Measurements from ENCODE around the gene SLC25A44. TPM values are rescaled to one million over a fixed set of nuclear protein-coding genes. Genes with fewer than 3 reads are reported as not detected.

The SLC25A44 gene, protein sequence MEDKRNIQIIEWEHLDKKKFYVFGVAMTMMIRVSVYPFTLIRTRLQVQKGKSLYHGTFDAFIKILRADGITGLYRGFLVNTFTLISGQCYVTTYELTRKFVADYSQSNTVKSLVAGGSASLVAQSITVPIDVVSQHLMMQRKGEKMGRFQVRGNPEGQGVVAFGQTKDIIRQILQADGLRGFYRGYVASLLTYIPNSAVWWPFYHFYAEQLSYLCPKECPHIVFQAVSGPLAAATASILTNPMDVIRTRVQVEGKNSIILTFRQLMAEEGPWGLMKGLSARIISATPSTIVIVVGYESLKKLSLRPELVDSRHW
- total RNA-seq, result 6.6 TPM

- DNase-seq, result peak; percentile 100
Observed at GRCh38 chr1:156193488-156194299, at the start of gene SLC25A44. SLC25A44 (plus strand) TSS chr1:156194104; CDS start chr1:156199848, 5,744 bp downstream.

DNA sequence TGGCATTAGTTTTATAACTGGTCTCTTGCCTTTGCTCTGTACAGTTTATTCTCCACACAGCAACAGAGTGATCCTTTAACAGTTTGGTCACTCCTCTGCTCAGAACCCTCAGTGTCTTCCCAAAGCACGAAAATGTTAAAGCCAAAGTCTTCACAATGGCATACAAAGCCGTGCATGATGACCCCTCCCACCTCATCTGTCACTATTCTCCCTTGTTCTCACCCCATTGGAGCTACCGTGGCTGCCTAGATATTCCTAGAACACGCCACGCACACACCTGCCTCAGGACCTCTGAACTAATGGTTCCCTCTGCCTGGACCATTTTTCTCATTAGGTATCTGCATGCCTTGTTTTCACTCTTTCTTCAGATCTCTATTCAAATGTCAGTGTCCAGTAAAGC is 49.2 kb upstream of the SLC25A44 start:
- no peak for DNase-seq

GRCh38 chr1:156145650-156146019 is 48.3 kb upstream of the SLC25A44 start:
- DNase-seq, result no peak

DNA sequence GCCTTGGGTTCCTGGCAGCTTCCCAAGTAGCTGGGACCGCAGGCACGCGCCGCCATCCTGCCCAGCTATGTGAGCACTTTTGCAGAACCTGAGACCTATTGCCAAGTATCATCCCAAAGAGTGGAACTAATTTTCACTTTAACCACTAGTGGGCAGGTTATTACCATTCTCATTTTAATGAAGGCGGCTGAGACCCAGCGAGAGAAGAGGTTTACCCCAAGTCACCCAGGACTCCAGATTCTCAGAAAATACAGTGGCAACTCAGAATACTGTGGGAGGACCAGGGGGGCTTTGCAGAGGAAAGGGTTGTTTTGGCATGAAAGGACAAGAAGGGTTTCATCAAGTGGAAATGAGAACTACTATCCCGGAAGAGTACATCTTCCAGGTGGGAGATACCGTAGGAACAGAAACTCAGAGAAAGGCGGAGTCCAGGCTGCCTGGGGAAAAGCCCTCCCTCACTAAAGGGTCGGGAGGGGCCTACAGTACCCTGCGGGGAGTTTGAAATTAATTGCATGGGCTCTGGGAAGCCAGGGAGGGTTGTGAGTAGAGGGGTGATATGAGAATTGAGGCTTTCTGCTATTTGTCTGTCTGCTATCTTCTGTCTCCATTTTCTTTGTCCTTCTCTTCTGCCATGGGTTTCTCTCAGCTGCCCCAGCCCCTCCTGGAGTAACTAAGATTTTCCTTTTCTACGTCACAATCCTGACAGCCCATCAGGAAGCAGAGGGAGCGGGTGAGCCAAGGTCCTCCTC is 47.7 kb upstream of the SLC25A44 start:
- peak; percentile 79 for DNase-seq

DNA sequence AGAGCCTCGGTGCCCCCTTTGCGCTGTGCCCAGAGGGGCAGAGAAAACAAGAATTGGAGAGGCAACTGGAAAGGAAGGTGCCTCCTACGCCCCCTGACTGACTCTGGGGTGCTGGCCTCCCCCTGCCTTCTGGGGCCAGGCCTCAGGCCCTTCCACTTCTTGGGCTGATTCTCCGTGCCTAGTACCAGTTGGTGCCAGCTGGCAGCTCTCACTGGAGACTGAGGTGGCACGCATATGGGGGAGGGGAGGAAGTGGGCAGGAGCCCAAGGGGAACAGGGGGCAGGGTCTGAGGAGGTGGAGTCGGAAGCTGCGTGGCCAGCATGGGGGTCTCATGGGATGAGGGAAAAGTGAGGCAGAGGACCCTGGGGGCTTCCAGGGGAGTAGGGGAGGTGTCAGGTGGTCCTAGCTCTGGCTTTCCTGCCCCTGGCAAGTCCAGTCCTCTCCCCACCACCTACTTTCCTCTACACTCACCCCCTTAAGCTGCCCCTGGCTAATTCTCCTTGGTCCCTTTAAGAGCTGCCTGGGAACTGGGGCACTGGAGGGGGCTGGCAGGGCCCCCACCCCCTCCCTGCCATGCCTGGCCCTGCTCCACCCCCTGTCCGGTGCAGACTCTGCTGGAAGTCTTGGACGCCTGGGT is 47.0 kb upstream of the SLC25A44 start:
- no peak for DNase-seq

GRCh38 chr1:156148216-156148615 is 45.7 kb upstream of the SLC25A44 start:
- no peak for DNase-seq

DNA sequence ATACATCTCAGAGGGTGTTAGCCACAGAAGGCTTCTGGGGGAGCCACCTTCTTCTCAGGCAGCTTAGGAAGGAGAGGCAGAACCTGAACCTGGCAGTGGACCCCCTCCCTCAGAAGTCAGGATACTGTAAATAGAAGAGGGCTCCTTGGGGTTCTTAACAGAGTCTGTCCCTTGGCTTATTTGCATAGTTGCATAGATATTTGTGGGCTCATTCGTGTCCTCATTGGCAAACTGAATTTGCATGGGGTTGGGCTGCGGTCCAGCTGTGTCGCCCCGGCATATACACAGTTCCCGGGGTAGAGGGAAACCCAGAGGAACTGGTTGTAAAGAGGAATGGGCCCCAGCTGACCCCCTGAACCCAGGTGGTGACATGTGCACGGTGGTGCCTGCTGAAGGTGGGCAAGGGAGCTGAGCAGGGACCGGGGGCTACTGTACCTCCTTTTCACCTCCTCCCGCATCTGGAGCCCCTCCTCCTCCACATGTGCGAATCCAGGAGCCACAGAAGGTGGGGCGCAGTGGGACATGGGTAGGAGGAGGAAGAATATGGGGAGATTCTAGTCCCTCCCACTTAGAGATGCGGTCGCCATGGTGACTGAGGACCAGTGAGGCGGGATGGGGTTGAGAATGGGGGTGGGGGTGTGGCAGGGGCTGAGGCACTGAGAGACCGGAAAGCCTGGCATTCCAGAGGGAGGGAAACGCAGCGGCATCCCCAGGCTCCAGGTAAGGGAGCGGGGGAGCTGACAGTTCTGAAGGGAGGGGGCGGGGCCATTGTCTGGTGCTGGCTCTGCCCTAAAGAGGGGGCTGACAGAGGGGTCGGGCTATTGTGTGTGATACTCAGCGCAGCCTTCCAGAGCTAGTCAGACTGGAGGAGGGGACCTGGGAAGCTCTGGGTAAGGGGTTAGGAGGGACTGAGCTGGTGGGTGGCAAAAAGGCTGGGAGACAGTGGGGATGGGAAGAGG is 44.3 kb upstream of the SLC25A44 start:
- DNase-seq, result peak; percentile 6

DNA sequence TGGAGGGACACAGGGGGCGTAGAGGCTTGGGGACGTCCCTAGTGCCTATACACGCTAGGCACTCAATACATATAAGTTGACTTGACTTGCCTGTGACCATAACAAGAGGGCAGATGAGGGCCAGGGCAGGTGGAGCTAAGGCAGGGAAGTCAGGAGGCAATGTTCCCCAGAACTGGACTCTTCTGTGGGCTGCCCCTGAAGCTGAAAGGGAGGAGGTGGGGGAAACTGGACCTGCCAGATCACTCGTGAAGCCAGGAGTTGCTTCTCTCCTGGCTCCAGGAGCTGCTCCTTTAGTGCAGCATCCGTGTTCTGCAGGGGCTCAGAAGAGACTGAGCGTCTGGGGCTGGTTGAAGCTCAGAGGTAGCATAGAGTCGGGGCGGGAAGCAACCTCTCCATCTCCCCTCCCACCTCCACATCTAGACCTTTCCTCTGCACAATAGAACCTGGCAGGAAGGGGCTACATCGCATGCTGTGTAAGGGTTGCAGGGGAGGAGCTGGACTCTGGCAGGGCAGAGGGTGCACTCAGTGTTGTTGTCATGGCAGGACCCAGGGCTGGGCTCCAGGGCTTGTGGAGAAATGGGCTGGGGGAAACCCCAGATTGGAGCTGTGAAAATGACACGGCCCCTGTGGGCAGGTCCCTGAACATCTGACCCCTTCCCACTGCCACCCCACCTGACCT is 43.4 kb upstream of the SLC25A44 start:
- no peak for DNase-seq

DNA sequence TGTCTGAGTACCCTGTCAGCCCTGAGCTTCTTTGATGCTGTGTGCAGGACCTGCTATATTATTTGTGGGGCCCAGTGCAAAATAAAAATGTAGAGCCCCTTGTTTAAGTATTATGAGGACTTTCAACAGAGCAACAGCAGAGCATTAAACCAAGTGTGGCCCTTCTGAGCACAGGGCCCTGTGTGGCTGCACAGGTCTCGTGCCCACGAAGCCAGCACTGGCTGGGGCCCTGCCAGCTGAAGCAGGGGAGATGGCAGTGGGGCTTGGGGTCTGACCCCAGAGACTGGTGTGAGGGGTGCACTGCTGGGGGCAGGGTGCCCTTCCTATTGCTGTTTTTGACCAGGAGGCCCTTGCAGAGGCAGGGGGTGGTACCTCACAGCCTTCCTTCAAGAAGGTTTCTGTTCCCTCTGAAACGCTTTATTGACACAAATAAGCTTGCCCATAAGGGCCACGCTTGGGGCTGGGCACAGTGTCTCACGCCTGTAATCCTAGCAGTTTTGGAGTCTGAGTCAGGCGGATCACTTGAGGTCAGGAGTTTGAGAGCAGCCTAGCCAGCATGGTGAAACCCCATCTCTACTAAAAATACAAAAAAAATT is 42.7 kb upstream of the SLC25A44 start:
- DNase-seq, result no peak

DNA sequence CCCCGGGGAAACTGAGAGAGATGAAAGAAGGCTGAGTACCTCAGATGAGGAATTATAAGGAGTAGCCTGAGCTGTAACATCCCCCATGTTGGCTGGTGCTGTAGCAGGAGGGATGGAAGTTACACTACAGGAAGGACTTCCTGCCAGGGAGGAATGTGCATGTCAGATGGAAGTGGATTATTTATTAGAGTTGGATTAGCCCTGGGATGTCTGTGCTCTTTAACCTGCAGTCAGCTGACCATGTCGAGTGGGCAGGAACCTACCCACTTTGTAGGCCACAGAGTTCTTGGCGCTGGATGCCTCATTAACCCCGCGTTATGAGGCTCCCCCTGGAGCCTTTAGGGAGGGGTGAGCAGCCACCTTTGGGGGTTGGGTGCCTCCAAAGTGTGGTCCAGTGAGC is 41.3 kb upstream of the SLC25A44 start:
- DNase-seq, result no peak

DNA sequence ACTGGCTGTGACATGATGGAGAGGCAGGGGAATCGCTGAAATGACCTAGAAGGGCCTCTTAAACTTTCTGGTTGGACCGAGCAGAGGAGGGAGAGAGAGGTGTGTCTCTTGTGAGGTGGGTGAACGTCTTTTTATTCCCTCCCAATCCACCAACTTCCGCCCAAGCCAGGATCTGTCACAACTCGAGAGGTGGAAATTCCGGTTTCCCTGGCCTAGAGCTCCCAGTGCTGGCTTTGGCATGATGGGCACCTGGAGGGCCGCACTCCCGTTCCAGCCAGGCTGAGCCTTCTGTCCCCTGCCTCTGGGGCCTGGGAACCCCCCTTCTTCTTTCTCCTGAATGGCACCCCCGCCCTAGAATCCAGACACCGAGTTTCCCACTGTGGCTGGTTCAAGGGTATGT is 40.5 kb upstream of the SLC25A44 start, which contains the start of gene SEMA4A:
TSS of gene SEMA4A (plus strand) at position 224 of the 400 bp plus-strand sequence. CDS start 994 bp downstream, outside the sequence.
- no peak for DNase-seq

DNA sequence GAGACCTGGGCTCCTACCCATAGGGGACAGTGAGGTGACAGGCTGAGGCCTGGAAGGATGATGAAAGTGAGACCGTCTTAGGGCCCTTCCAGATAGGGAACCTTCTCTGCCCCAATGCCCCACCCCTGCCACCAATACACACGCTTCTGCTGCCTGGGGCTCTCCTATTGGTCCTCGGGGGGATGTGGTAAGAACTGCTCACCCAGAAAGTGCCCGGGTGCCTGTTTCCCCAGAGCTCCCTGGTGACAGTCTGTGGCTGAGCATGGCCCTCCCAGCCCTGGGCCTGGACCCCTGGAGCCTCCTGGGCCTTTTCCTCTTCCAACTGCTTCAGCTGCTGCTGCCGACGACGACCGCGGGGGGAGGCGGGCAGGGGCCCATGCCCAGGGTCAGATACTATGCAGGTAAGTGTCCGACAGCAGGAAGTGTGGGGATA is 39.6 kb upstream of the SLC25A44 start:
- DNase-seq, result no peak

- no peak for DNase-seq
Observed at GRCh38 chr1:156155756-156156510, 38.0 kb upstream of the SLC25A44 start.

DNA sequence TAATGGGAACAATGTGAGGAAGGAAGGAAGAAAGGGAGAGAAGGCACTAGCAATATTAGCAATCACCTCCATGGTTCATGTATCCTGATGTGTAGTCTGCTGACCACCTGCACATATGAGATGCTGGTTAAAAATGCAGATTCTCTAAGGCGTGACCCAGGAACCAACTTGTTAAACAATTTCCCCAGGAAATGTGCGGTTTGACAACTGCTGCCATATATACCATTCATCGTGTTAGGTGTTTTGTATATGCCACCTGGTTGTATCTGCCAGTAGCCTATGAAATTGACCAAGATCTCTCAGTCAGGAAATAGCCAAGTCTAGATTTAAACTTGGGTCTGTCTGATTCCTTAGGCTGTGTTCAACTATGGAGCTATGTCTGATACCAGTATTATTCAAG is 36.4 kb upstream of the SLC25A44 start:
- no peak for DNase-seq

- DNase-seq, result no peak
Observed at GRCh38 chr1:156157966-156158365, 35.9 kb upstream of the SLC25A44 start.

DNA sequence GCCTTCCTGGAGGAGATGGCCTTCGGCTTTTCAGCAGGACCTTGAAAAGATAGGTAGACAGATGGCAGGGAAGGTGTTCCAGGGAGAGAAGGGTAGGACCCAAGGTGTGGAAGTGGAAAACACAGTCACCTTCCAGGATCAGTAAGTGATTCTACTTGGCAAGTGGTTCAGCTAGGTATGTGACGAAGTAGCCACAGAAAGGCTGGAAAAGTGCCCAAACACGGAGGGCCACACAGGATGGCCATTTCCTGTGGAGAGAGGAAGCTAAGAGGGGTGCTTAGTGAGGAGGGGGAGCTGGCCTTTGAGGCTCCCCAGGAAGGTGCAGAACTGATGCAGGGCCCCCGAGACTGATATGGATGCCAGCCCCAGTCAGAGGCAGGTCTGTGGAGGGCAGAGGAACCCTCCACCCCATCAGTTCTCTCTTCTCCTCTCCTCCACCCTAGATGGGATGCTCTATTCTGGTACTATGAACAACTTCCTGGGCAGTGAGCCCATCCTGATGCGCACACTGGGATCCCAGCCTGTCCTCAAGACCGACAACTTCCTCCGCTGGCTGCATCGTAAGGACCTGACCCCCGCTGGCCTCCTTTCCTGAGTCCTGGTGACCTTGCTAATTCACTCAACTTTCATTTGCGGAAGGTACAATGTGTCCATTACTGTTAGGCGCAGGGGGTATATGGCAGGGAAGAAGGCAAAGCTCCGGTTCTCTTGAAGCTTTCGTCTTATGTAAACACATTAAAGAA is 33.7 kb upstream of the SLC25A44 start:
- no peak for DNase-seq

- DNase-seq, result peak; percentile 65
Observed at GRCh38 chr1:156160743-156161171, 33.1 kb upstream of the SLC25A44 start.

DNA sequence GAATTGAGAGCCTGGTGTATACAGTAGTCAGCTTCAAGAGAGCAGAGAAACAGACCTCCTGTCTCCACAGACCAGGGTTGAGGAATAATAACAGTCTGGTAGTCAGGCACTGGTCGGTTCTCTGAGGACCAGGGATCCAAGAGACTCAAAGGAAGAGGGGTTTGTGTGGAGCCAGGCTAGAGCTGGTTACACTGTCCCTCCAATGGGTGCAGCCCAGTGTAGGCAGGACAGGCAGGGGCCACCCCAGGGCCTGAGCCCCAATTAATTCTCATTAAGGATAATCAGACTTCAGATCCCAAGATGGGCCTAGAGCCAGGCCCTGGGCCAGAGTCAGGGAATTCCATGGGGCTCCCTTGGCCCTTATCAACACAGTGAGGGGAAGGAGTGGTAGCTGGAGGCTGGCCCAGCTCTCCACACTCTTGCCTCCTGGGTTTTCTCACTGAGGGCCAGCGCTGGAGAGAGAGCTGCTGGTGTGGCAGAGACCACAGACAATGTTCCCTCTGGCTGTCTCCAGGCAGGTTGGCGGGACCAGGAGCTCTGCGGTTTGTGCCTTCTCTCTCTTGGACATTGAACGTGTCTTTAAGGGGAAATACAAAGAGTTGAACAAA is 31.4 kb upstream of the SLC25A44 start:
- no peak for DNase-seq
